ENCODE data around the gene DYNC1I1.

The DYNC1I1 gene

DNA sequence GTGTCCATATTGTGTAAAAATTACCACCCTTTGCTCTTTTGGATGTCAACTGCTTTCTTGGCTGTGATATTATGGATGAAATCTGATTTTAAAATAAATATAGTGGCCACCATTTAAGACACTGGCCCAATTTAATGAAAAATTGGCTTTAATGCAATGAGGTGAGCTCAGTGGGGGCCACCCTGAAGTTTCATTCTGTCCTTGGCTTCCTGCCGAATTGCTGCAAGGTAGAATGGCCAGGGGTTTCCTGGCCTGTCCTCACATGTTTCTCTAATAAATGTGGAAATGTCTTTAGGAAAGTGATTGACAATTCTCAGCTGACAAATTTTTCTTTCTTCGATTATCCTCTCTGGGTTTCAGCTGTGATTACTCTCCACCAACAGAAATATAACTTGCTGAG is 36.0 kb downstream of the DYNC1I1 start:
- no peak for DNase-seq
- Mint-ChIP-seq H3K27me3 (peaks cover 2% of the 10 kb centered on the region), H3K27ac (no peak overlapping the region), H3K36me3 (ENCODE audit: low read depth) (no peaks in the 10 kb centered on the region), H3K9me3 (no peaks in the 10 kb centered on the region), H3K4me3 (no peak overlapping the region), H3K4me1 (no peaks in the 10 kb centered on the region)
- no peak for ATAC-seq

DNA sequence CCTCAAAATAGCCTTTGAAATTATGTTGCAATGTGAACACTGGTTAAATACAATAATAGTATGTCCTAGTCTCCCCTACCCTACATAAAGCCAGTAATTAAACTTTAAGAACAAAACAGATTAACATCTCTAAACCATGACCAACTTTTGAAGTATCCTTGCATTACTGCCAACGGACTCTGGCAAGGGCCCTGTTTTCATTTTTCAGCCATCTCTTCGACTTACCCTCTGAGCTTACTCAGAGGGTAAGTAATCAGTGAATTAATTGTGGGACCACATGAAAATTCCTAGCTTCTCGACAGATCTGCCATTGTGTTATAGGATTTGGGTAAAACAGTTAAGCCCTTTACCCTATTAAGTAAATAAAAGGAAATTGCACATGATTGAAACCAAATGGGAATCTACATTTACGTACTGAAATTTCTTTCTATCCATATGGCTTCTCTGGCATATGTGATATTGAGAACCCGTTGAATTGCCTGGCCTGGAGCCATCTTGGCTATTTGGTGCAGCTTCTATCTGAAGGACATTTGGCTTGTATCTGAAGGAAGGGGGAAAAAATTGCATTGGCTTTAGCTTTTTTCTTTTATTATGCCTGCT is 39.6 kb downstream of the DYNC1I1 start:
- H3K27ac Mint-ChIP-seq = no peak overlapping the region
- DNase-seq (no peak), ATAC-seq (no peak)
- no peak overlapping the region for H3K4me3 Mint-ChIP-seq
- peaks cover 2% of the 10 kb centered on the region for H3K27me3 Mint-ChIP-seq
- H3K9me3 Mint-ChIP-seq = no peaks in the 10 kb centered on the region
- no peaks in the 10 kb centered on the region for H3K36me3 Mint-ChIP-seq (ENCODE audit: low read depth)
- no peaks in the 10 kb centered on the region for H3K4me1 Mint-ChIP-seq

DNA sequence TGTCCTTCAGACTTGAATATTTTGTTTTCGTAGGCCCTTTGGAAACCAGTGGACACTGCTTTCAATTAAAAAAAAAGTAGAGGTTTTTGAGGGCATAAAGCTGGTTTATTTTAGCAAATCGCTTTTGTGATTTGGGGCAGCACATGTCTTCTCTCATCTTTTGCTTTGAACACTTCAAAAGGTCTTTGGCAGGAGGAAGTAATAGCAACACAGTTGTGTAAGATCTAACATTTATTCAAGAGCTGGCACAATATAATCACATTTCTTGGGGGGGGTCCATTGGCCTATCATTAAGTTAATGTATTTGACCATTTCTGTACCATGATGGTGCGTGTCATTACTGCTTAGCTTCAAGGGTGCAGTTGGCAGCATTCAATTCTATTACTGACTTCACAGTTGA is 42.4 kb downstream of the DYNC1I1 start:
- H3K36me3 Mint-ChIP-seq (ENCODE audit: low read depth) = no peaks in the 10 kb centered on the region
- no peaks in the 10 kb centered on the region for H3K4me1 Mint-ChIP-seq
- ATAC-seq (no peak), DNase-seq (no peak)
- peaks cover 4% of the 10 kb centered on the region for H3K27me3 Mint-ChIP-seq
- H3K27ac Mint-ChIP-seq = no peak overlapping the region
- H3K9me3 Mint-ChIP-seq = no peaks in the 10 kb centered on the region
- H3K4me3 Mint-ChIP-seq = no peak overlapping the region

DNA sequence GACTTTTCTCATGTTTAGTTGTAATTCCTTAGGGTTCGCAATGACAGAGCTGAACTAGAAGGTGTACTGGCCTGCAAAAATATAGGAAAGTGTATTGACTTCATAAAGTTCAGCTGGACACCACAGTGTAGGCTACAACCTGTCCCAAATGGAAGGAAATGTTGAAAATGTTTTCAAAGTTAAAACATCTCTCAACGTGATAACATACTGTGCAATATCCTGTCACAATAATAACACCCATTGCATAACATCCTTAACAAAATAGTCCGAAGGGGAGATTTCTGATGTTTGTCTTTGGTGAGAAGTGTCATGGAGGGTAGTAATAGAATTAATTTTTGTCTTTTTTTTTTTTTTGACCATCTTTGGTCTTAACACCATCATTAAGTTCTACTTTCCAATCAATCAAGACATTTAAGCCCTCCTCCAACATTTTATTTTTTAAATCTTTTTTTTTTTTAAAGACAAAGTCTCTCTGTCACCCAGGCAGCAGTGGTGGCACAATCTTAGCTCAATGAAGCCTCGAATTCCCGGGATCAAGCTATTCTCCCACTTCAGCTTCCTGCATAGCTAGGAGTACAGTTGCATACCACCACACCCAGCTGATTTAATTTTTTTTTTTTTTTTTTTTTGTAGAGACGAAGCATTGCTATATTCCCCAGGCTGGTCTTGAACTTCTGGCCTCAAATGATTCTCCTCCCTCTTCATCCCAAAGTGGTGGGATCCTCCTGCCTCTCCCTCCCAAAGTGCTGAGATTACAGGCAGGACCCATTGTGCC is 45.7 kb downstream of the DYNC1I1 start:
- peaks cover 4% of the 10 kb centered on the region for H3K27me3 Mint-ChIP-seq
- H3K4me3 Mint-ChIP-seq = no peak overlapping the region
- no peak for ATAC-seq
- no peaks in the 10 kb centered on the region for H3K36me3 Mint-ChIP-seq (ENCODE audit: low read depth)
- H3K4me1 Mint-ChIP-seq = no peaks in the 10 kb centered on the region
- H3K27ac Mint-ChIP-seq = no peak overlapping the region
- DNase-seq = no peak
- H3K9me3 Mint-ChIP-seq = no peaks in the 10 kb centered on the region

DNA sequence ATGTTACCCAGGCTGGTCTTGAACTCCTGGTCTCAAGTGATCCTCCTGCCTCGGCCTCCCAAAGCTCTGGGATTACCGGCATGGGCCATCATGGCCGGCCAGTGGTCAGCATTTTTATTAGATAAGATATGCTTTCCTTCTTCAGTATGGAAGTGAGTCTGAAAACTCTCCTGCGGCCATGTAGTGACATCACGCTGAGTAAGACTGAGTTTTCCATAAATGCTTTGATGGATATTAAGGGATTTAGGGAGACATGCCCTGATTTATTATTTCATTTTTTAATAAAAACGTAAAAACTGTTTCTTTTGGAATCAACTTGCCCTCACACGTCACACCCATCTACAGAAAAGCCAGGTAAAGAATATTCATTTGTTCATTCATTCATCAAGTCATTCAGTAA is 48.4 kb downstream of the DYNC1I1 start:
- Mint-ChIP-seq H3K36me3 (ENCODE audit: low read depth) (no peaks in the 10 kb centered on the region), H3K4me1 (no peaks in the 10 kb centered on the region), H3K27me3 (peaks cover 2% of the 10 kb centered on the region), H3K9me3 (no peaks in the 10 kb centered on the region), H3K27ac (no peak overlapping the region), H3K4me3 (no peak overlapping the region)
- no peak for ATAC-seq
- no peak for DNase-seq

DNA sequence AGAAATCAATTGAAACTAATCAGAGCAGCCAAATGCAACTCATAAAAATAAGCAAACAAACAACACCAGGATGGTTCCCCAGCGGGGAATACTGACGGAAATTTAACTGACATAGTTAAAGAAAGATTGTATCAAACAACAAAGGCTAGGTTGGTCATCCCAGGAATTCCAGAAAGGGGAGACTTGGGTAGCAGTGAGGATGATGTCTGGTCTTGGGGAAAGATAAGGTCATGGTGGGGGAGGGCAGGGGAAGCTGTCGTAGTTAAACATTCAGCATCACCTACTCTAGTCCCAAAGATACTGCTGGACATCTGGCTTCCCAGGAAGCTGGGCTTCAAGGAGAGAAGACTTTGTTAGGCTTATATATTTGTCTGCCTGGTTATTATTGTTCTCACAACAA is 50.4 kb downstream of the DYNC1I1 start:
- Mint-ChIP-seq H3K36me3 (ENCODE audit: low read depth) (no peaks in the 10 kb centered on the region), H3K4me3 (no peak overlapping the region)

DNA sequence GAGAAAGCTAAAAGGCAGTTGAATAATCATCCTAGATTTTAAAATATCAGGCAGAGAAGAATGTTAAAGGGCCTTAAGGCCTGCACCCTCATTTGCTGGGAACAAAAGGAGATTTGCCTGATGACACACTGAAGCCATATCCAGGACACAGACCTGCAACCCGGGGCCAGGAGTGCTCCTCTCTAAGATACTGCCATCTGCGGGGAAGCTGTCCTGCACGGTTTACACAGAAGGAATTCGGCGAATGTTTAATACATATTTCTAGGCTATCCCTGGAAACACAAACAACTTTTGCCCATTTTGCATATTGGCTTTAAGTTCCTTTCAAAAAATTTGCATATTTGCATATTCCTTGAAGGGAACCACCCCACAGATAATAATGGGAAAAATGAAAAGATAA is 52.3 kb downstream of the DYNC1I1 start:
- Mint-ChIP-seq H3K36me3 (ENCODE audit: low read depth) (no peaks in the 10 kb centered on the region), H3K9me3 (no peaks in the 10 kb centered on the region), H3K4me3 (no peak overlapping the region), H3K4me1 (no peaks in the 10 kb centered on the region), H3K27me3 (peaks cover 2% of the 10 kb centered on the region), H3K27ac (no peak overlapping the region)
- ATAC-seq = no peak
- no peak for DNase-seq

More for the DNA sequence above, 50.4 kb downstream of the DYNC1I1 start:
- H3K9me3 Mint-ChIP-seq = no peaks in the 10 kb centered on the region
- H3K27me3 Mint-ChIP-seq = peaks cover 3% of the 10 kb centered on the region
- no peak for DNase-seq
- ATAC-seq = no peak
- no peak overlapping the region for H3K27ac Mint-ChIP-seq
- no peaks in the 10 kb centered on the region for H3K4me1 Mint-ChIP-seq

DNA sequence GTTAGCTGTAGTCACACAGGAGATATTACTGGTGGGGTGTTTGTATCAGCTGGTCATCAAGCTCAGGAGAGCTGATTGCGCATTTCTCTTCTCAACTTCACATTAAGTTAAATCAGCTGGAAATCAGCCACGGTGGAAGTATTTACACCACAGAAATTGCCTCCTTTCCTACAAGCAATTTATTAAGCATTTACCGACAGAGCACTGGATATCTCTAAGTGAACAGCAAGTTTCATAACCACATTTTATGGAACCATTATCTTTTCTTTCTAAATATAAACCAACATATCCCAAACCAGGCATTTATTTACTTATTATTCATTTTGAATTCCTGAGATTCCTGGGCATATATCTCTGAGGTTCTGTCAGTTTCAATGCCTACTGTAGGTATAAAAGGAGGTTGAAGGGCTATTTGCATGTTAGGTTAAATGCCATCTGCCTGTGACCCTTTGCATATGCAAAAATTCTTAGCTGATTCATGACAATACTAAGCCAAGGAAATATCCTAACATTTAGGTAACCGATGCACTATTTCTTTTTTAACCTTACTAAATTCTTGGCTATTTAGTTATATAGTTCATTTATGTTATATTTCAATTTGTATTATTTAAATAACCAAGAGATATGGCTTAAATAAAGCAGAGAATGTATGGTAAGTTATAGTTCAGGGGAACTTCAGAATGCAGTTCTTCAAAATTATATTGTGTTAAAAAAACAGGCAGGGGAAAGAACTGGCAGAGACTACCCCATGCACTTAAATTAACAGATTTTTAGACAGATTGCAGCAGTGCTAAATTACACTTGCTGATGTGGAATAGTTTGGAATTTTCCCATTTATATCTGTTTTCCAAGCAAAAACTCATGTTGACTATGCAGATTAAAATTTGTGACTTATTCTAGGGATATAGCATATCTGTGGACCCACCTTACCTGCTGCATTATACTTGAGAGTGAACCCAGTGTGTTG is 56.8 kb downstream of the DYNC1I1 start:
- no peak overlapping the region for H3K27ac Mint-ChIP-seq
- no peak overlapping the region for H3K4me3 Mint-ChIP-seq
- no peaks in the 10 kb centered on the region for H3K36me3 Mint-ChIP-seq (ENCODE audit: low read depth)
- H3K9me3 Mint-ChIP-seq = no peaks in the 10 kb centered on the region
- DNase-seq = no peak
- ATAC-seq = no peak
- peaks cover 2% of the 10 kb centered on the region for H3K27me3 Mint-ChIP-seq
- H3K4me1 Mint-ChIP-seq = no peaks in the 10 kb centered on the region

DNA sequence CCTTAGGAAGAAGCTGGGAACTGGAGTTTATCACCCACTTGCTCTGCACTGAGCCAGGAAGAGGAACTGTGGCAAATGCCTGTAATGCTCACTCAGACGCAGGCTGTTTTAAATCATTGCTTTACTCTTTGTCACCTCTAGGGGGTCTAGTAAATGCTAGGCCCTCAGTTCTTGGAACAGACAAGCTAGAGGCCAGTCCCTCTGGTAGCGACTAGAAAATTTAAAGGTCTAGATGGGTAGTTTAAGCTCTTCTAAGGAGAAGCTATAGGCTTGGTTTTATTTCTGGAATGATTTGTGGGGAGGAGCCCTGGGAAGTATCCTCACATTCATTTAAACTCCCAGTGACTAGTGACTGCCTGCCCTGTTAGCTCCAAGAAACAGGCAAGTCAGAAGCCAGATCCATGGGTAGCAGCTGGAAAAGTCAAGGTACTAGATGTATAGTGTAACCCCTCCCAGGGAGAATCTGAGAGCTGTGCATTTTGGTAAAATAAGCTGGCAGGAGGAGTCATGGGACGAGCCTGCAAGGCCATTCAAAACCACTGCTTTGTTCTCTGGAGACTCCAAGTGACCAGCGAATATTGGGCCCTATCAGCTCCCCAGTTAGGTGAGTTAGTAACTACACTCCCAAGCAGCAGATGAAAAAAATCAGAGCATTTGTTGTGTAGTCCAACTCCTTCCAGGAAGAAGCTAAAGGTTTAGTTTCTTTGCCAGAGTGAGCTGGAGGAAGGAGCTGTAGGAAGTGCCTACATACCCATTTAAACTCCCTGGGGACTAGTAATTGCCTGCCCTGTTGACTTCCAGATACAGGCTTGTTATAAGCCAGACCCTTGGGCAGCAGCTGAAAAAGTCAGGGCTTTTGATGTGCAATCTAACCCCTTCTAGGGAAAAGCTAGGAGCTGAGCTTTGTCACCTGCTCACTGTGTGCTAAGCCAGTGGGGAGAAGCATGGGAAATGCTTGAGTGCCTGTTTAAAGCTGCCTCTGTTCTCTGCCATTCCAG is 68.9 kb downstream of the DYNC1I1 start:
- DNase-seq = no peak
- H3K4me3 Mint-ChIP-seq = no peak overlapping the region
- H3K27me3 Mint-ChIP-seq = no peaks in the 10 kb centered on the region
- no peaks in the 10 kb centered on the region for H3K4me1 Mint-ChIP-seq
- H3K27ac Mint-ChIP-seq = no peak overlapping the region
- no peak for ATAC-seq
- H3K9me3 Mint-ChIP-seq = peaks cover 7% of the 10 kb centered on the region
- no peaks in the 10 kb centered on the region for H3K36me3 Mint-ChIP-seq (ENCODE audit: low read depth)

DNA sequence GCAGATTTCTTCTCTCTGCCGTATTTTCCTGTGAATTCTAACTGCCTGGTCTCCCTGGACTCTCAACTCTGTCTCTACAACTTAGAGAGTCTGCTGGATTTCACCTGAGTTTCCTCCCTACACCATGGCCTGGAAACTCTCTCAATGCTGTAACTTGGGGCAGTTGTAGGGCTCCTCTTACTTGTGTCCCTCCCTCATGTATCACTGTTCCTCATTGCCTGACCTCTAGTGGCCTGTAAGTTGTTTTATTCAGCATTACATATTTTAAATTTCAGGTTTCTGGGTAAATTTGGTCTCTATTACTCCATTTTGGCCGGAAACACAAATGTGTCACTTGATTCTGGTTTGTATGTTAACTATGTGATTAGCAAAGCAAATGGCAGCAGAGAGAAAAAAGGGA is 70.9 kb downstream of the DYNC1I1 start:
- Mint-ChIP-seq H3K9me3 (peaks cover under 1% of the 10 kb centered on the region), H3K4me1 (no peaks in the 10 kb centered on the region), H3K27ac (no peak overlapping the region), H3K4me3 (no peak overlapping the region), H3K36me3 (ENCODE audit: low read depth) (no peaks in the 10 kb centered on the region), H3K27me3 (no peaks in the 10 kb centered on the region)
- DNase-seq = no peak
- no peak for ATAC-seq

DNA sequence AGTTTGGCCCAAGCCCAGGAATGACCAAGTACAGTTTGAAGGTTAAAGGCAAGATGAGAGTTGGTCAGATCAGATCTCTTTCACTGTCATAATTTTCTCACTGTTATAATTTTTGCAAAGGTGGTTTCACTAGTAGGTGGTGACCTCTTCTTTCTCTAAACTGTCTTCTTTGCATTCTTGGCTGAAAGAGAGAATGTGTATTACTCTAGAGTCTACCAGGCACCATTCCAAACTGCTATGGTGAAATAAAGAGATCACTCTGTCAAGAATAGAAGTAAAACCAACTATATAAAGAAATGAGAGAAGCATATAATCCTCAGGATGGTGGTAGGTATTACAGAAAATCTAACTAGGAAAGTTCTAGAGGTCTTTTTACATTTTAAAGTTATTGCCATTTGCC is 72.7 kb downstream of the DYNC1I1 start:
- Mint-ChIP-seq H3K4me3 (no peak overlapping the region), H3K9me3 (no peaks in the 10 kb centered on the region), H3K27me3 (no peaks in the 10 kb centered on the region), H3K36me3 (ENCODE audit: low read depth) (no peaks in the 10 kb centered on the region), H3K4me1 (no peaks in the 10 kb centered on the region), H3K27ac (no peak overlapping the region)
- no peak for ATAC-seq
- no peak for DNase-seq

DNA sequence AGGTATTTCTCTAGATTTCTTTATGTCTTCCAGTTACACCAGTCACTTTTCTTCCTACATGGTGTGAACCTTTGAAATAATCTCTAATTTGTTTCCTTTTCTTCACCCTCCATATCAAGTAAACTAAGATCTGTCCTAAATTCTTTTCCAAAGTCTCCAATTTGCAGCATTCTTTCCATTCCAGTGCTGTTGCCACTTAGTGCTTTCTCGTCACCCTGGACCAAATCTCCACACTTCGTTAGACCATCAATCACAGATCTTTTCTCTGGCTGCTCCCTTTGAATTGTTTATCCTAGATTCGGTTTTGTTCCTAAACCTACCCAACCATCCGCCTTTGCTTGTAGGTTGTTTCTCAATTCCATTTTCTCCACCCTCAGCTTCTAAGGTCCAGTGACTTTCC is 74.7 kb downstream of the DYNC1I1 start:
- no peaks in the 10 kb centered on the region for H3K4me1 Mint-ChIP-seq
- DNase-seq = no peak
- no peaks in the 10 kb centered on the region for H3K9me3 Mint-ChIP-seq
- ATAC-seq = no peak
- no peaks in the 10 kb centered on the region for H3K27me3 Mint-ChIP-seq
- H3K27ac Mint-ChIP-seq = no peak overlapping the region
- no peak overlapping the region for H3K4me3 Mint-ChIP-seq
- no peaks in the 10 kb centered on the region for H3K36me3 Mint-ChIP-seq (ENCODE audit: low read depth)

DNA sequence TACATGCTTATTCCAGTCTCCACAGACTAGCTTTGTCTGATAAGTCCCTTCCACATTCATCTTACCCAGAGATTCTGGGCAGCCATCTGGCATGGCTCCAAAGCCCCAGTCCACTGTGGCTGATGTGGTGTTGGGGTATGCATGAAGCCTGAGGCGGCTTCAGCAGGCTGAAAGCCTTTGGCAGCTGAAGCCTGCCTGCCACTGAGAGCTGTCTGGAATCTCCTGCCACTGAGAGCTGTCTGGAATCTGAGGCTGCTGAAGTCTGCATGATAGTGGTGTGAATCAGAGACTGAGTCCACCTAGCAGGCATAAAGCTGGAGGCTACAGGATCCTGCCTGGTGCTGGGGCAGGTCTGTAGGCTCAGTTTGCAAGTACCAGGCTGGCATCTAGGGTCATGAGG is 87.1 kb downstream of the DYNC1I1 start:
- Mint-ChIP-seq H3K36me3 (ENCODE audit: low read depth) (no peaks in the 10 kb centered on the region), H3K9me3 (peaks cover 6% of the 10 kb centered on the region), H3K27me3 (peaks cover 2% of the 10 kb centered on the region), H3K4me1 (no peaks in the 10 kb centered on the region), H3K4me3 (no peak overlapping the region), H3K27ac (no peak overlapping the region)
- ATAC-seq = no peak
- DNase-seq = no peak

DNA sequence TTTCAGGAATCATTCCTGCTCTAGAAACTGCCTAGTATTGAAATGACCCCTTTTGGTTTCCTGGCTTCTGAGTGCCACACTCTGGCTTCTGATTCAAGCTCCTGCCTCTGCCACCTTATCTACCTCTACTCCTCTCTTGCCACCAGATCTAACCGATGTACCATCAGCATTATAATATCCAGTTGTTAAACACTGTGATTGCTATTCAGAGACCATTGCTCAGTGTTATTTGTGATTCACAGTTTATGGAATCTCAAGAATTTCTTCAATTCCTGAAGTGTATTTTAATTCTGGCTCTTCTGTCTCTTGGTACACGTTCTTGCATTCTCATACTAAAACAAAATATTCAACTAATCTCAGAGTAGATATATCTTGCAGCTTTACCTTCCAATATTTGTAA is 88.7 kb downstream of the DYNC1I1 start:
- no peak for ATAC-seq
- DNase-seq = no peak

More for the DNA sequence above, 88.7 kb downstream of the DYNC1I1 start:
- Mint-ChIP-seq H3K4me1 (no peaks in the 10 kb centered on the region), H3K27ac (no peak overlapping the region), H3K9me3 (peaks cover 6% of the 10 kb centered on the region), H3K36me3 (ENCODE audit: low read depth) (no peaks in the 10 kb centered on the region), H3K4me3 (no peak overlapping the region), H3K27me3 (peaks cover 2% of the 10 kb centered on the region)
